ENCODE results near the gene NCOA1. TPM values are rescaled to one million over a fixed set of nuclear protein-coding genes. Genes with fewer than 3 reads are reported as not detected.

NCOA1 gene
- total RNA-seq, 1 donor from 2014 or later = 48.4 TPM

DNA sequence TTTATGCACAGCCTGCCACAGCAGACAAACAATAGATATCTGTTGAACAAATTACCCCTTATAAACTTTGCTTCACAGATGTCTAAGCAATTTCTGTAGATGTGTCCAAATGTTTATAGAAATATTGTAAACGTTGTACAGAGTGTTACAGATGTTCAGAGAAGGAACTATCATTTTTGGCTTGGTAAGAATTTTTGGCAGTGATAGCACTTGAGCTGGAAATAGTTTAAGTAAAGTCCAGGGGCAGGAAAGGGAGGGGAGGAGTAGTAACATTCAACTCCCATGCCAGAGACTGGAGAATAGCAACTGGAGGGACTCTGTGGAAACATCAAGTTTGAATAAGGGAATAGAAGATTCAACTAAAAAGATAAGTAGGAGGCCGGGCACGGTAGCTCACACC is 297.8 kb downstream of the NCOA1 start:
- Histone ChIP-seq H3K36me3 (peaks cover 0 to 4% of the 10 kb centered on the region in 2 donors), H3K4me3 (no peak overlapping the region), H3K27ac (no peak overlapping the region), H3K4me1 (peaks cover 13% of the 10 kb centered on the region), H3K27me3 (no peaks in the 10 kb centered on the region), H3K9me3 (no peaks in the 10 kb centered on the region)
- intact Hi-C loops (cut with DNase I) = no loop called here
- no peak for DNase-seq (ENCODE audit: extremely low spot score in 2 of 2)
- TF ChIP-seq POLR2A (IDR thresholded peaks at IDR 0.05) = no peak
- no peak for TF ChIP-seq CTCF (IDR thresholded peaks at IDR 0.05)
- no peak for TF ChIP-seq POLR2AphosphoS5 (IDR thresholded peaks at IDR 0.05; ENCODE audit: insufficient read depth in 1 of 2, low read depth in 1 of 2)

- Histone ChIP-seq H3K9me3 (no peaks in the 10 kb centered on the region), H3K36me3 (peaks cover 0 to 4% of the 10 kb centered on the region in 2 donors), H3K27ac (no peak overlapping the region), H3K4me1 (peaks cover 19% of the 10 kb centered on the region), H3K4me3 (no peak overlapping the region), H3K27me3 (no peaks in the 10 kb centered on the region)
- DNase-seq (ENCODE audit: extremely low spot score in 2 of 2) = no peak
- intact Hi-C loops (cut with DNase I) = no loop called here
- TF ChIP-seq POLR2AphosphoS5 (IDR thresholded peaks at IDR 0.05; ENCODE audit: insufficient read depth in 1 of 2, low read depth in 1 of 2) (no peak), POLR2A (IDR thresholded peaks at IDR 0.05) (no peak)
Observed at GRCh38 chr2:24791452-24791851, 300.4 kb downstream of the NCOA1 start.

DNA sequence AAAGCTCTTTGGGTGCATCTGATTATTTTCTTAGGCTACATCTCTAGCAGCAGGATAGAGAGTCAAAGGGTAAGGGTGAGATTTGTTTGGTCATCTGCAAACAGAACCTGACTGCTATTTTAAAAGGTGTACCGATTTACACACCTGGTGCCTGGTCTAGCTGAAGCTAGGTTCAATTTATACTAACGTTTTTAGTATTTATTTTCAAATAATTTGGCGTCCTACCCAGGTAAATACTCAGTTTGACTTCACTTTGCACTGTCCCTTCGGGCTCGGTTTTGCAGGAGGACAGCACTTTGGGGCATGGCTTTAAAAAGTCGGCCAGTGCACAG is 301.5 kb downstream of the NCOA1 start:
- H3K27me3 ChIP-seq = no peaks in the 10 kb centered on the region
- no peak for TF ChIP-seq CTCF (IDR thresholded peaks at IDR 0.05)
- TF ChIP-seq POLR2A (IDR thresholded peaks at IDR 0.05) = no peak
- no peak for TF ChIP-seq POLR2AphosphoS5 (IDR thresholded peaks at IDR 0.05; ENCODE audit: insufficient read depth in 1 of 2, low read depth in 1 of 2)
- peak overlapping the region; percentile 95 for H3K27ac ChIP-seq
- no peaks in the 10 kb centered on the region for H3K9me3 ChIP-seq
- H3K4me3 ChIP-seq = peak overlapping the region; percentile 80 to 91
- peaks cover 19% of the 10 kb centered on the region for H3K4me1 ChIP-seq
- no peak for DNase-seq (ENCODE audit: extremely low spot score in 2 of 2)
- peaks cover 0 to 4% of the 10 kb centered on the region in 2 donors for H3K36me3 ChIP-seq
- intact Hi-C loops (cut with DNase I) = no loop called here

DNA sequence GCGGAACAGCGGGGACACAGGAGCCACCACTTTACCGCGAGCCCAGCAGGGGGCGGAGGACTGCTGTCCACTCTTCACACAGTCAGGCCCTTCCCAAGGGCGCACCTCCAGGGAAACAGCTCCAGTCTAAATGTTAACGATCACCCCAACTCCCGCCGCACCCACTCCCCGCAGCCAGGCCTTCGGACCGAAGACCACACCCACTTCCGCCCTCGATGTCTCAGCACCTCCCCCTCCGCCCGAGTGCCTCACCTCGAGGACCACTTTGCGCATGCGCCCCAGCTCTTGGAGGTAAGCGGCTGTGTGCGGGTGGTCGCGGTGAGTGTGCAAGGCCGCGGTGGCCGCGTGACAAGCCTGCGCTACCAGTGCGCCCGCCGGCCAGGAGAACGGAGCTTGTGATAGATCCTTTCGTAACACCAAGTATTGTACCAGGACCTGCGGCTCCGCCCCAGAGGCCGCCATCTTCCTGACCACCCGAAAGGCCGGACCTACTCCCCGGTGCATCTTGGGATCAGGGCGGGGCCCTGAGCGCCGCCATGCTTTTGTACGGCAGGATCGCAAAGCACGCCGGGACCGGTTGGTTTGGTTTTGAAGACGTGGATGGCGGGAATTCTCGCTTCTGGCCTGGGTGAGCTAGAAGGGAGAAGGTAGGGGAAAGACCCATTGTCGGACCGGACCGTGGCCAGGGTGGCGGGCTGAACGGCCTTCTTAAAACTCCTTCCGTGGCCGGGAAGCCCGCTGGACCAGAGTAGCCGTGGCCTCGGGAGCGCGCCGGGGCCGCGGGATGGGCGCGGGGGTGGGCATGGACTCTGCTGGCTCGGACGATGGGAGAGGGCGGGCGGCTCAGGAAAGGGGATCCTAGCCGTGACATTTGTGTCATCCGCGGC is 302.1 kb downstream of the NCOA1 start, which contains the start of the genes CENPO and PTRHD1:
Gene CENPO, plus strand, starts transcription at position 552 of the 887 bp plus-strand sequence. CDS start 495 bp downstream, outside the sequence.
Gene PTRHD1, minus strand, starts transcription at position 518 of the 887 bp plus-strand sequence. Its CDS starts 14 bp downstream, at position 504.
- intact Hi-C loops (cut with DNase I) = no loop called here
- TF ChIP-seq CTCF (IDR thresholded peaks at IDR 0.05) (peak; percentile 15 to 57 (median 49)), POLR2AphosphoS5 (IDR thresholded peaks at IDR 0.05; ENCODE audit: insufficient read depth in 1 of 2, low read depth in 1 of 2) (peak; percentile 90 to 99), POLR2A (IDR thresholded peaks at IDR 0.05) (no peak)

GRCh38 chr2:24793761-24794435 is 302.8 kb downstream of the NCOA1 start:
- Histone ChIP-seq H3K4me1 (peaks cover 19% of the 10 kb centered on the region), H3K9me3 (no peaks in the 10 kb centered on the region), H3K36me3 (peaks cover 0 to 1% of the 10 kb centered on the region in 2 donors), H3K27ac (peak overlapping the region; percentile 95), H3K27me3 (no peaks in the 10 kb centered on the region), H3K4me3 (peak overlapping the region; percentile 80 to 91)
- intact Hi-C loops (cut with DNase I) = no loop called here
- TF ChIP-seq POLR2AphosphoS5 (IDR thresholded peaks at IDR 0.05; ENCODE audit: insufficient read depth in 1 of 2, low read depth in 1 of 2) (no peak), POLR2A (IDR thresholded peaks at IDR 0.05) (no peak), CTCF (IDR thresholded peaks at IDR 0.05) (no peak)
- no peak for DNase-seq (ENCODE audit: extremely low spot score in 2 of 2)

More for the DNA sequence above, 302.1 kb downstream of the NCOA1 start, which contains the start of the genes CENPO and PTRHD1:
- H3K4me3 ChIP-seq = peak within 1 kb of the TSS; percentile 80 to 91
- no peaks in the 10 kb centered on the region for H3K27me3 ChIP-seq
- H3K36me3 ChIP-seq = peaks cover 0 to 4% of the 10 kb centered on the region in 2 donors
- no peaks in the 10 kb centered on the region for H3K9me3 ChIP-seq
- H3K4me1 ChIP-seq = peaks cover 19% of the 10 kb centered on the region
- peak within 1 kb of the TSS; percentile 95 for H3K27ac ChIP-seq
- peak; percentile 95 to 98 for DNase-seq (ENCODE audit: extremely low spot score in 2 of 2)

All from vagina (tissue), 2 donors.